ENCODE data around the gene TMEM209. TPM values are rescaled to one million over a fixed set of nuclear protein-coding genes. Genes with fewer than 3 reads are reported as not detected.
"Not testable (repeated sequence)": the region's sequence is repeated elsewhere in the genome, so short reads cannot be mapped to it uniquely, and the experiment has no call there.

Gene TMEM209
- total RNA-seq, 1 donor from 2014 or later, result 20.2 TPM

DNA sequence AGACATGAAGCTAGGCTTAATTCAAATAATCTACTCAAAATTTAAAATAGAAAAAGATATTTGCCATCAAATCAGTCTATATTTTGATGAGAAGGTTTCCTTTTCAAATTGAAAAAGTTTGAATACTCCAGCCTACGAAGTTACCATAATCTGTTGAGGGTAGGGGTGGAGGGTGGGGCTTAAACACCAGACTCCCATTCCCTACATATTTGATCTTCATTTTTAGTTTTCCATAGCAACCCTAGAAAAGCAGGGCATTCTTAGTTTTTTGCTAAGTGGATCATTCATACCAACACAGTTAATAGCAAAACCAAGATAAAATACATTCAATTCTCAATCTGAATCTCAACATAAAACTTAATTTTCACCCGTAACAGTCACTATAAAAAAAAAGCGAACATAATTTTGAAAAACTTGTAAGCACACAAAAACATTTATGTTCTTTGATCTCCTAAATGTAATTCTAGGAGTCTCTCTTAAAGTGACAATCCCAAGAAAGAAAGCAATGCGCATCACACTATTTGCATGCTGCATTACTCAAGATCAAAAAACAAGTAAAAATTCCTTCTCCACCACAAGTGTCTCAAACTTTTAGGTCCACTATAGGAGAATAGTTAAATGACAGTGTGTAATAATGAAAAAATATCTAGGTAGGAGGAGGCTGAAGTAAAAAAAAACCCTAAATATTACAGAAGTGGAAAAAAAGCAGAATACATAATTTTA is 30.8 kb downstream of the TMEM209 start:
- no peak for DNase-seq (ENCODE audit: low read depth)

DNA sequence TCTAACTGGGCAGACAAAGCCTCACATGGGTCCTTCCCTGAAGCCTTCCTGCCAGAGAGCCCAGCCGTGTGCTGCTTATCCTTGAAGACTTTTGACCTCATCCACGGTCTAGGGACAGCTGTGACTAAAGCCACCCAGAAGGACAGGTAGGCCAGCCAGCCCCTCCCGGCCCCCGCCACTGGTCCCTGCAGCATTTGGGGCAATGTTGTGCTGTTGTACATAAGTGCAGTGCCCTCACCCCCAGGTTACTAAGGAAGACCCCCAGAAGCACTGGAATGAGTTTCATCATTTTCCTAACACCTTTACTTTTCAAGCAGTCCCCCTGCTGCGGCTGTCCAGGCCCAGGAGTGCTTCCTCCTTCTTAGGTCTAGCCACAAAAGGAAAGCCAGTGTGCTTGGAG is 43.0 kb downstream of the TMEM209 start:
- DNase-seq (ENCODE audit: low read depth), result no peak

DNA sequence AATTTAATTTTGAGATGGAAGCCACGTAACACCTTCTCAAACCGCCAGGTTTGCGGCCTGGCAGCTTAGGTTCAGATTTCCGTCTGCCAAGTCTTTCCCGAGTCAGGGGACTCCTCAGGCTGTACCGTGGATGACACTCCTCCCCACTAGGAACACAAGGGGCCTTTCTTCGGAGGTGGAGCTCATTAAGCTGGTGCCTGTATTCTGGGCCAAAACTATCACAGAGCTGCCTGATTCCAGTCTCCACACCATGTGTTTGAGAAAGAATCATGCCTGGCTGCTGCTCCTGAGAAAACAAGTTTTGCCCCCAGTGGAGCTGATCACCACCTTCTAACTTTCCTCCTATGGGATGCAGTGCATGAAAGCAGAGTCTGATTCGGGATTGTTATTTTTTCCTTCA is 44.8 kb downstream of the TMEM209 start:
- DNase-seq (ENCODE audit: low read depth), result no peak

DNA sequence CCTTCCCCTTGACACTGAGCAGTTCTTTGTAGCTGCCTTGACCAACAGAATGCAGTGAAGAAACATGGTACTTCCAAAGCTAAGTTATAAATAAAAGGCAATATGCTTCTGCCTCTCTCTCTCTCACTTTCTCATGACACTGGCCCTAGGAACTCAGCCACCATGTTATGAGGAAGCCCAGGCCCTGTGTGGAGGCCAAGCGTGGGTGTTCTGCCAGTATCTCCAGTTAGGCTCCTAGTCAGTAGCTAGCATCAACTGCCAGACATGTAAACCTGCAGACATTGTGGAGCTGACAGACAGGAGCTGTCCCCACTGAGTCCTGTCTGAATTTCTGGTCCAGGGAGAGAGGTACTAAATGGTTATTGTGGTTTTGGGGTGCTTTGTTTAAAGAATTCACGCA is 45.2 kb downstream of the TMEM209 start:
- no peak for DNase-seq (ENCODE audit: low read depth)

DNA sequence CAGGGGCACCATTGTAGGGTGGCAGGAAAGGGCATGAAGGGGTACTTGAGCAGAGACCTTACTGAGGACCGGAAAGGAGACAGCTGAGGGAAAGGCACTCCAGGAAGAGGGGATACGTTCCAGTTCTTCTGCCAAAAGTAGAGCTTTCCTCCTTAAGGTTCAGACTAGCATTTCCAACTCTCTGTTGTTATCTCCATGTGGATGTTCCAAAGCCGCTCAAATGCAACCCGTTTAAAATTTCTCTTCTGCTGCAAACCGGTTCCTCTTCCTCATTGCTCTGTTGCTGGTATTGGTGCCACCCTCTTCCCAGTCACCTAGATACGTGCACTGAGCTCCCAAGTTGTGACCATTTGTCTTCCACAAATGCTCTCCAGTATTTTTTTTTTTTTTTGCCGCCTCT is 47.5 kb downstream of the TMEM209 start:
- no peak for DNase-seq (ENCODE audit: low read depth)

DNA sequence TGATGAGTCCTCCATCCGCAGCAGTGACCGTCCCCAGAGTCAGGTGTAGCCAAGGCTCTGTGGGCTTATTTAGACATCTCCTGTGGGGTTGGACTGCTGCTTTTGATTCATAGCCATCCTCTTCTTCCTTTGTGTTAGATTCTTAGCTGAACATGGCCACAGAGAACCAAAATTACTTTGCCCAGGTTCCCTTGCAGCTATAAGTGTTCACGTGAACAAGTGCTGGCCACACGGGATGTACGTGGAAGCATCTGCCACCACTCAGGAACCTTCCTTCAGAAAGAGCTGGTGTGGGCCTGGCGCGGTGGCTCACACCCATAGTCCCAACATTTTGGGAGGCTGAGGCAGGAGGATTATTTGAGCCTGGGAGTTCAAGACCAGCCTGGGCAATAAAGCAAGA is 49.1 kb downstream of the TMEM209 start:
- DNase-seq (ENCODE audit: low read depth), result no peak

DNA sequence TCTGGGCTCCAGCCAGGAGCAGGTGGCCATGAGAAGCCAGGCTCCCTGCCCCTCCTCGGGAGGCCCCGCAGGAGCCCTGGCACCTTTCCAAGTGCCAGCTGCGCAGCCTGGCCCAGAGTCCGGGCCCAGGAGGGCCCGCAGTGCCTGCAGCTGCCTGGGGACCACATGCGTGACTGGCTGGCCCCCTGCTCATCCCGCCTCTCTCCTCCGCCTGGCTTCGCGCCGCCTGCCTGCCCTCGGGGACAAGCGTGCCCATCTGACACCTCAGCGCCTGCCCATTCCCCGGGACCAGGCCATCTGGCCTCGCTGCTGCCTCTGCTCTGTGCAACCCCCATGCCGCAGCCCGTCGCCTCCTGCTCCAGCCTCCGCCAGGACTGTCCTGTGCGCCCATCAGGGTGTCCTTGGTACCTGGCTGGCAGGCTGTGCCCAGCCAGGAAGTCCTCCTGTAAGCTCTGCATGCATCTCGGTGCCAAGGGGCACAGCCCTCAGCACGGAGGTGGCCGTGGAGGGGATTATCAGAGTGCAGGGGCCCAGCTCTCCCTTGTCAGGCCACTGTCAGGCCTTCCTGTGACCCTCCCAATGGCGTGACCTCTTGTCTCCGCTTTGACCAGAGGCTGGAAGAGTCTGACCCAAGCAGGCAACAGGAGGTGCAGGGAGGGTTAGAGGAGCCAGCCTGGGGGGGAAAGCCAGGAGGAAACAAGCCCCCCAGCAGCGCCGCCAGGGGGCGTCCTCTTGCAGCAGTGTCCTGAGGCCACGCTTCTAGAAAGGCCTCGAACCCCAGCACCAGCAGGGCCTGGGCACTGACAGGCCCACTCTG is 50.5 kb downstream of the TMEM209 start:
- DNase-seq (ENCODE audit: low read depth), result peak; percentile 93

- no peak for DNase-seq (ENCODE audit: low read depth)
These were observed 51.1 kb downstream of the TMEM209 start for GRCh38 chr7:130154131-130154500.

DNA sequence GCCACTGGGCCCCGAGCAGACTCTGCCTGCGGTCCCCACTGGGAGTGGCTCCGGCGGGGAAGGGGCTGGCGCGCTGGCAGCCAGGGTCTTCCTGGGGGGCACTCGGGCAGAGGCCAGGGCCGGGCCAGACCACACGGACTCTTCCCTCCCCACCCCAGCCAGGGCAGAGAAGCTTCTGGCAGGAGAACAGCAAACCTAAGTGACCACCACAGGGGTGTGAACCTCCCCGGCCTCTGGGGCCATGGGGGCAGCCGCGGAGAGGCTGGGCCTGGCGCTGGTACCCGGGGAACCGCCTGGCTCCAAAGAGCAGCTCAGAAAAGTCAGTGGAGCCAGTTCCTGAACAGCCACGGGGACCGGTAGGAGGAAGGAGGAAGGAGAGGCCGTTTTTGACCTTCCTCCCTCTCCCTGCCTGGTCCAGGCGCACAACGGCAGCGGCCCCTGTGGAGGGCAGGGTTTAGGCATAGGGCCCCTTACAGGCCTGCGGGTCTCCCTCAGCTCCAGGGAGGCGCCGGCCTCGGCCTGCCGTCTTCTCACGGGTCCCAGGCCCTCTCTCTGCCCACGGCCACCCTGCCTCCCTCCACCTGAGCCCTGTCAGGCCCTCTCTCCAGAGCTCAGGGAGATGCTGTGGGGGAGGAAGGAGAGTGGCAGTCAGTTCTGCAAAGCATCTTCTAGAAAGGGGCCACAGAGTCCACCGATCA is 51.8 kb downstream of the TMEM209 start:
- no peak for DNase-seq (ENCODE audit: low read depth)

- DNase-seq (ENCODE audit: low read depth), result no peak
These were observed 52.6 kb downstream of the TMEM209 start for GRCh38 chr7:130152493-130153210.

DNA sequence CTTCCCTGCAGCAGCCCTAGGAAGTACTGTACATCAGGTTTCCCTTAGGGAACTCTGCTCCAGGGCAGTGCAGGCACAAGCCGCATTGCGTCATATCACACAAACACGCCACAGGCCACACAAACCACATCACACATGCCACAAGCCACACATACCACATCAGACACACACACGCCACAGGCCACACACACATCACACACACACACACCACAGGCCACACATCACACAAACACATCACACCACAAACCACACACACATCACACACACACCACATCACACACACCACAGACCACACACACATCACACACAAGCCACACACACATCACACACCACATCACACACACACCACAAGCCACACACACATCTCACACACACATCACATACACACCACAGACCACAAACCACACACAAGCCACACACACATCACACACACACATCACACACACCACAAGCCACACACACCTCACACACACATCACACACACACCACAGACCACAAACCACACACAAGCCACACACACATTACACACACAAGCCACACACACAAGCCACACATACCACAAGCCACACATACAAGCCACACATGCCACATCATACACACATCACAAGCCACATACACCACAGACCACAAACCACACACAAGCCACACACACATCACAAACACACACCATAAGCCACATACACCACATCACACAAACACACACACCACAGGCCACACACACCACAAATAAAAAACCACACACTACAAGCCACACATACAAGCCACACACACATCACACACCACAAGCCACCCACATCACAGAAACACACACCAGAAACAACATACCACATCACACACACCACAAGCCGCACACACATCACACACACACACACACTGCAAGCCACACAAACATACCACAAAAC is 53.4 kb downstream of the TMEM209 start:
- DNase-seq (ENCODE audit: low read depth), result peak; percentile 44

- no peak for DNase-seq (ENCODE audit: low read depth)
These were observed 54.6 kb downstream of the TMEM209 start for GRCh38 chr7:130150587-130150986.

- DNase-seq (ENCODE audit: low read depth), result no peak
These were observed 55.7 kb downstream of the TMEM209 start for GRCh38 chr7:130149281-130150139.

DNA sequence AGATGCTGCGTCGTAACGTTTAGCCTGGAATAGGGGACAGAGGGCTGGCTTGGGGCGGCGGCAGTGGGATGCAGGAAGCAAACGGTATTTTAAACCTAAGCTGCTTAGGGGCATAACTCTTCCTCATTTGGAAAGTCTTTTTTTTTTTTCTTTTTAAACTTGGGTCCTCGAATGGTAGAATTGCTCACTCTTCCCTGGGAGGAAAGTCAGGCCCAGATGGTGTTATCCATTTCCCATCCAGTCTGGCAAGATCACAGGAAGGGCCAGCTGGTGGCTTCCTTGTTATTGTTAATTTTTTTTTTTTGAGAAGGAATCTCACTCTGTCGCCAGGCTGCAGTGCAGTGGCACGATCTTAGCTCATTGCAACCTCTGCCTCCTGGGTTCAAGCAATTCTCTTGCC is 56.6 kb downstream of the TMEM209 start:
- peak; percentile 62 for DNase-seq (ENCODE audit: low read depth)

GRCh38 chr7:130147710-130148325 is 57.4 kb downstream of the TMEM209 start:
- DNase-seq (ENCODE audit: low read depth), result no peak

DNA sequence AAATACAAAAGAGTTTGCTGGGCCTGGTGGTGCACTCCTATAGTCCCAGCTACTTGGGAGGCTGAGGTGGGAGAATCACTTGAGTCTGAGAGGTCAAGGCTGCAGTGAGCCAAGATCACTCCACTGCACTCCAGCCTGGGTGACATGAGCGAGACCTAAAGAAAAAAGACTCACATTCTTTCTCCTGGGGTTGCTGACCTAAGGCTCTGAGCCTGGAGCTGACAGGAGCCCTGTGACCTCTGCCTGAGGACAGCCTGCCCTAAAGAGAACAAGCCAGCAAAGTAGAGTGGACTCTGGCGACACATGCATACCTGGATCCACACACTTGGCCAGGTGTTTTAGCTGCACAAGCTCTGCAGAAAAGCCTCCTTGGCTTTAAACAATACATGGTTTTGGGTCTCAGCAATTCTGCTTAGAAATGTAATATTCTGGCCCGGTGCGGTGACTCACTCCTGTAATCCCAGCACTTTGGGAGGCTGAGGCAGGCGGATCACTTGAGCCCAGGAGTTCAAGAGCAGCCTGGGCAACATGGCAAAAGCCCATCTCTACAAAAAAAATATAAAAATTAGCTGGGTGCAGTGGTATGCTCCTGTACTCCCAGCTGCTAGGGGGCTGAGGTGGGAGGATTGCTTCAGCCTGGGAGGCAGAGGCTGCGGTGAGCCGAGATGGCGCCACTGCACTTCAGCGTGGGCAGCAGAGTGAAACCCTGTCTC is 58.4 kb downstream of the TMEM209 start:
- no peak for DNase-seq (ENCODE audit: low read depth)

GRCh38 chr7:130146142-130146541 is 59.1 kb downstream of the TMEM209 start:
- not testable (repeated sequence) for DNase-seq (ENCODE audit: low read depth)

DNA sequence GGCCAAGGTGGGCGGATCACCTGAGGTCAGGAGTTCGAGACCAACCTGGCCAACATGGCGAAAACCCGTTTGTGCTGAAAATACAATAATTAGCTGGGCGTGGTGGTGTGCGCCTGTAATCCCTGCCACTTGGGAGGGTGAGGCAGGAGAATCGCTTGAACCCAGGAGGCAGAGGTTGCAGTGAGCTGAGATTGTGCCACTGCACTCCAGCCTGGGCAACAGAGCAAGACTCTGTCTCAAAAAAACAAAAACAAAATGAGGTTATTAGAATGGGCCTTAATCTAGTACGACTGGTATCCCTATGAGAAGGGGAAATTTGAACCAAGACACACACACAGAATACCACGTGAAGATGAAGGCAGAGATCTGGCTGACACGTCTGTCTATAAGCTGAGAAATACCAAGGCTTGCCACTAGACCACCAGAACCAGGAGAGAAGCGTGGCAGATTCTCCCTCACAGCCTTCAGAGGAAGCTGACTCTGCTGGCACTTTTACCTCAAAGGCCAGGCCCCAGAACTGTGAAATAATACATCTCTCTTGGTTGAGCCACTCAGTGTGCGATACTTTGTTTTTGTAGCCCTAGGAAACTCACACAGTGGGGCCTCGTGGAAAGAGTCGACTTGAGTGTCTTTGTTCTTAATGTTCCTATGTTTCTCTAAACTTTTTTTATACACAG is 59.6 kb downstream of the TMEM209 start:
- DNase-seq (ENCODE audit: low read depth), result no peak

Measured in myocyte (in vitro differentiated cells).